Brain microvascular endothelial cell (primary cell): ENCODE data around the gene ARPP21.

Source experiments
- DNase-seq: peaks from one replicate; pipeline ENCODE4 v3.0.0-alpha.2; 2020
- H3K27ac ChIP-seq: fragments of 250-450 bp; sonication (Bioruptor Pico); 2 replicates; pipeline ENCODE4 v1.5.1; 2020; ENCODE audit warnings: mild to moderate bottlenecking, moderate library complexity
- H3K27me3 ChIP-seq: fragments of 250-450 bp; sonication (Bioruptor Pico); replicated peaks from 2 replicates; pipeline ENCODE4 v1.5.1; 2020; ENCODE audit warnings: mild to moderate bottlenecking
- H3K36me3 ChIP-seq: fragments of 250-450 bp; sonication (Bioruptor Pico); replicated peaks from 2 replicates; pipeline ENCODE4 v1.5.1; 2020; ENCODE audit warnings: mild to moderate bottlenecking
- H3K4me3 ChIP-seq: 2 replicates; pipeline ENCODE4 v1.5.1; 2011; ENCODE audit warnings: low read depth, mild to moderate bottlenecking, control low read depth, low read length, moderate library complexity
- in situ Hi-C: cut with HindIII; loops from 2 replicates; pipeline ENCODE4 v1.10.0; 2017; ENCODE audit warnings: low sequenced_read_pairs, low pct_ligation_motif_present
- TF ChIP-seq, protein P1 (sequence below): IDR thresholded peaks from 2 replicates; pipeline ENCODE4 v1.5.1; 2011; ENCODE audit warnings: low read depth, mild to moderate bottlenecking, moderate library complexity, low read length, control low read depth, inconsistent platforms; ENCODE audit errors: missing control alignments

Gene ARPP21

DNA sequence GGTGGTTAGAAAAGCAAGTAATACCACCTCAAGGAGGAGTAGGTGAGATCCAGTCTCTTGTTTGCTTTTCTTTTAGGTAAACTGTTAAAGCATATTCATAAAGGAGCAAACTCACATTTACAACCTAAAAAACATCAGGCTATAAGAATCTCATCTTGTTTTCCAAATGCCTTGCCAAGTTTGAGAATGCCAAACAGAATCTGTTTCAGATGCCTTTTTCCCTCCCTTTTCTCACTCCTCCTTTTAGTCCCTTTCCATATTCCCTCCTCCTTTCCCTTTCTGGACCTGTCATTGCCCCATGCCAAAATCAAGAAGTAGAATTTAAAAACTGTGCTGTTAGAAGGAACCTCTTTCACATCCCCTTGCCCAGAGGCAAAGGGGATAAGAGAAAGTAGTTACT lies 140.3 kb downstream of the ARPP21 start:
- in situ Hi-C loops, result no loop called here
- DNase-seq, result no peak
- TF ChIP-seq, protein P1, sequence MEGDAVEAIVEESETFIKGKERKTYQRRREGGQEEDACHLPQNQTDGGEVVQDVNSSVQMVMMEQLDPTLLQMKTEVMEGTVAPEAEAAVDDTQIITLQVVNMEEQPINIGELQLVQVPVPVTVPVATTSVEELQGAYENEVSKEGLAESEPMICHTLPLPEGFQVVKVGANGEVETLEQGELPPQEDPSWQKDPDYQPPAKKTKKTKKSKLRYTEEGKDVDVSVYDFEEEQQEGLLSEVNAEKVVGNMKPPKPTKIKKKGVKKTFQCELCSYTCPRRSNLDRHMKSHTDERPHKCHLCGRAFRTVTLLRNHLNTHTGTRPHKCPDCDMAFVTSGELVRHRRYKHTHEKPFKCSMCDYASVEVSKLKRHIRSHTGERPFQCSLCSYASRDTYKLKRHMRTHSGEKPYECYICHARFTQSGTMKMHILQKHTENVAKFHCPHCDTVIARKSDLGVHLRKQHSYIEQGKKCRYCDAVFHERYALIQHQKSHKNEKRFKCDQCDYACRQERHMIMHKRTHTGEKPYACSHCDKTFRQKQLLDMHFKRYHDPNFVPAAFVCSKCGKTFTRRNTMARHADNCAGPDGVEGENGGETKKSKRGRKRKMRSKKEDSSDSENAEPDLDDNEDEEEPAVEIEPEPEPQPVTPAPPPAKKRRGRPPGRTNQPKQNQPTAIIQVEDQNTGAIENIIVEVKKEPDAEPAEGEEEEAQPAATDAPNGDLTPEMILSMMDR, result no peak
- Histone ChIP-seq H3K27ac (no peak overlapping the region), H3K36me3 (no peaks in the 10 kb centered on the region), H3K4me3 (no peak overlapping the region), H3K27me3 (no peaks in the 10 kb centered on the region)

DNA sequence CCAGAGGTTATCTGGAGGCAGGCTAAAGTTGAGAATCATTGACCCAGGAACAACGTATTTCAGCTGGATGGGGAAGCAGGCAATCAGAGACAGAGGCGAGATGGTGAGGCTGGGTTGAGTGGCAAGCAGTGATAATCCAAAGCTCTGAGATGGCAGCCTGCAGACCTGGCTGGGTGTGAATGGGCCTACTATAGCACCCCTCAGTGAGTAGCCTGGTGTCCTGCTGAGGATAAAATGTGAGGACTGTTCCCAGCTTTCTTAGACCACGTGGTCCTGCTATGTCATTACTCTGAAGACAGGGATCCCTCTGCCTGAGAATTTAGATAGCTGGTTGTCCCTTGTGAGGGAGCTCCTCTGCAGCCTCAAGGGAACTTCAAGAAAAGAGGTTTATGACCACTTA lies 141.5 kb downstream of the ARPP21 start:
- H3K36me3 ChIP-seq, result no peaks in the 10 kb centered on the region
- DNase-seq, result no peak
- in situ Hi-C loops, result no loop called here
- H3K27me3 ChIP-seq, result no peaks in the 10 kb centered on the region
- no peak overlapping the region for H3K4me3 ChIP-seq
- TF ChIP-seq, protein P1, result no peak
- no peak overlapping the region for H3K27ac ChIP-seq

DNA sequence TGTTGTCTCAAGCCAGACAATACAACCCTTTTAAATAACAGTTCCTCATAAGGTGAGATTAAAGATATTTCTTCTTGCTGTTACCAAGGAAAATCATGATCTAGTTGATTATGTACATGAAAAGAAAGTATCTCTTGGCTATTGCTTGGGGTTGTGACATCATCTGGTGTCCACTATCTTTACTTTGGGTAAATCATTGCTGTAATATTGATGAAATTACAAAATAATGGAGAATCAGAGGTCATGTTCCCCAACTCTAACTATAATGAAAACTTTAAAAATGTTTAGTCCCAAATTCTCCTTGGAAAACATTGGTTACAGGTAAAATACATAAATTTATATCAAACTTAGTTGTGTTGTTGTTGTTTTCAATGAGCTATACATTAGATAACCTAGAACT lies 142.2 kb downstream of the ARPP21 start:
- Histone ChIP-seq H3K4me3 (no peak overlapping the region), H3K36me3 (no peaks in the 10 kb centered on the region), H3K27me3 (no peaks in the 10 kb centered on the region), H3K27ac (no peak overlapping the region)
- in situ Hi-C loops, result no loop called here
- TF ChIP-seq, protein P1, result no peak
- no peak for DNase-seq

DNA sequence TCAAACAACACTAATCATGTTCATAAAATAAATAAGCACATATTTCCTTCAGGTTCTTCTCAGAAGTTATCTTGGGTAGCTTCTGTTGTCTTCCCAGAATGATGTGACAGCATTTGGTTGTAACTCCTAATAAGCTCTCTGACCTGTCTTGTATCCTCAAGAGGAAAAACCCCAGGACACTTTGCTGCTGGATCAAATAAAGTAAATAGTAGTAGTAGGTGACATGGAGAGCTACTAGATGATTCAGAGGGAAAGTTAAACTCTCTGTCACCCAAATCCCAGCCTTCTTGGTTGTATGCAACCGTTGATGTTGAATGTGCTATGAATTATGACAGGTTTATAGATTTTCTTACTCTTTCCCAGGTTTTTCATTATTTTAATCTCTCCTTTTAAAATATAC lies 143.0 kb downstream of the ARPP21 start:
- TF ChIP-seq, protein P1, result no peak
- in situ Hi-C loops, result no loop called here
- DNase-seq, result no peak
- Histone ChIP-seq H3K36me3 (no peaks in the 10 kb centered on the region), H3K27ac (no peak overlapping the region), H3K4me3 (no peak overlapping the region), H3K27me3 (no peaks in the 10 kb centered on the region)

DNA sequence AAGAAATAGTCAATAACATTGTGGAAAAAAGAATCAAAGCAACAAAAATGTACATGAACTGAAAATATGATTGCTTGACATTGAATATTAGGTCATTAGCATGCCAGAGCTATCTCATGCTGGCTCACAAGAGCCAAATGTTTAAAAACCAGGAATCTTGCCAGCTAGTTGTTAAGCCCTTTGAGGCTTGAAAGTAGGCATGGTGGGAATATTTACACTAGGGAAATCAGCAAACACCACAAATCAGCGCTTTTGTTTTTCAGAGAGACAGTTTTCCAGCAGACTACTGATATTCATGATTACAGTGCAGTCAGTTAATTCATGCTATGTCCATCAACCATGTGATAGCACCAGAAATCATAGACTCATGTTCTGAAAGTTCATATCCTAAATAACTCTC lies 144.8 kb downstream of the ARPP21 start:
- in situ Hi-C loops, result no loop called here
- TF ChIP-seq, protein P1, result no peak
- no peak for DNase-seq

DNA sequence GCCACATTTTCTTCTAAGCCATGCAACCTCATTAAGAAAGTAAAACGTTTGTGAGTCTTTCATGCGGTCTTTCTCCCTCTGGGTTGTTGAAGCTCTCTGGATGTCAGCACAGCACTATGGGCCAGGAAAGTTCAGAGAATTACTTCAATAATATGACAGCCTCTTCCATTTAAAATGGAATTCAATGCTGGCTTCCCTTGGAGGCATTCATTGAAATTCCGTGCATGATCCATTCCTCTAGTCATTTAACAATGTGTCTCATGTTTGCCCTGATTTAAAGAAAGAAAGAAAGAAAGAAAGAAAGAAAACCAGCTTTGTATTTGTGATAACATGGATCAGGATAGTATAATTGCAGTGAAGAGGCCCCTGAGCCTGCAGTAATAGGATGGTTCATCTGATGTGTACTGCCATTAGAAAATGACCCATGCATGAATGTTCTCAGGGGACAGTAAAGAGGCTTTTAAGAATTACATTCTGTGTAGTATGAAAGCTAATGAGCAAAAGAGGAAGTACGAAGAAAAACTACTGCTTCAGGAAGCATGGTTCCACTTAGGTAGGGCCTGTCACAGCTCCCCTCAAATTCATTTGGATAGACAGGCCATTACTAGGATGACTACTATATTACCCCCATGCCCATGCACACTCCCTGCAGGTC lies 146.0 kb downstream of the ARPP21 start:
- TF ChIP-seq, protein P1, result no peak
- Histone ChIP-seq H3K27me3 (no peaks in the 10 kb centered on the region), H3K4me3 (no peak overlapping the region), H3K36me3 (no peaks in the 10 kb centered on the region), H3K27ac (no peak overlapping the region)
- in situ Hi-C loops, result no loop called here
- DNase-seq, result no peak

More for the DNA sequence above, 144.8 kb downstream of the ARPP21 start:
- Histone ChIP-seq H3K4me3 (no peak overlapping the region), H3K27me3 (no peaks in the 10 kb centered on the region), H3K36me3 (no peaks in the 10 kb centered on the region), H3K27ac (no peak overlapping the region)
